Measurements from ENCODE around the gene CDC42BPA. TPM values are rescaled to one million over a fixed set of nuclear protein-coding genes. Genes with fewer than 3 reads are reported as not detected.

Gene CDC42BPA
- total RNA-seq, 4 donors from 2014 or later, result 47.0 to 58.6 (median 54.8) TPM

GRCh38 chr1:227261501-227261900 is 56.8 kb downstream of the CDC42BPA start:
- Histone ChIP-seq H3K4me1 (peaks cover 0 to 7% (median 0%) of the 10 kb centered on the region in 4 donors), H3K27ac (no peak overlapping the region), H3K9me3 (no peaks in the 10 kb centered on the region), H3K4me3 (no peak overlapping the region), H3K27me3 (no peaks in the 10 kb centered on the region), H3K36me3 (no peaks in the 10 kb centered on the region)
- TF ChIP-seq CTCF (IDR thresholded peaks at IDR 0.05) (no peak), POLR2A (IDR thresholded peaks at IDR 0.05) (no peak), EP300 (IDR thresholded peaks at IDR 0.05) (no peak)
- WGBS, 2 donors, result 94 to 98% methylated on average over 2 of the region's 2 CpGs
- no peak for DNase-seq (ENCODE audit: low spot score in 2 of 2)

- DNase-seq (ENCODE audit: low spot score in 2 of 2), result no peak
- no peaks in the 10 kb centered on the region for H3K9me3 ChIP-seq
- no peak overlapping the region for H3K27ac ChIP-seq
- H3K27me3 ChIP-seq, result no peaks in the 10 kb centered on the region
- no peak for TF ChIP-seq EP300 (IDR thresholded peaks at IDR 0.05)
- TF ChIP-seq POLR2A (IDR thresholded peaks at IDR 0.05), result no peak
- no peak for TF ChIP-seq CTCF (IDR thresholded peaks at IDR 0.05)
- 89 to 95% methylated on average over 2 of the region's 2 CpGs for WGBS, 2 donors
- peaks cover 0 to 7% (median 0%) of the 10 kb centered on the region in 4 donors for H3K4me1 ChIP-seq
- no peaks in the 10 kb centered on the region for H3K36me3 ChIP-seq
- no peak overlapping the region for H3K4me3 ChIP-seq
Observed at GRCh38 chr1:227260433-227260832, 57.9 kb downstream of the CDC42BPA start.

GRCh38 chr1:227257964-227258363 is 60.3 kb downstream of the CDC42BPA start:
- H3K4me1 ChIP-seq, result peaks cover 0 to 7% (median 0%) of the 10 kb centered on the region in 4 donors
- H3K4me3 ChIP-seq, result no peak overlapping the region
- H3K27me3 ChIP-seq, result no peaks in the 10 kb centered on the region
- no peak overlapping the region for H3K27ac ChIP-seq
- 77 to 81% methylated on average over 7 of the region's 7 CpGs for WGBS, 2 donors
- TF ChIP-seq POLR2A (IDR thresholded peaks at IDR 0.05) (no peak), EP300 (IDR thresholded peaks at IDR 0.05) (no peak), CTCF (IDR thresholded peaks at IDR 0.05) (no peak)
- DNase-seq (ENCODE audit: low spot score in 2 of 2), result no peak
- H3K9me3 ChIP-seq, result no peaks in the 10 kb centered on the region
- H3K36me3 ChIP-seq, result peaks cover 0 to 7% (median 0%) of the 10 kb centered on the region in 3 donors

GRCh38 chr1:227255086-227255732 is 63.1 kb downstream of the CDC42BPA start:
- WGBS, 2 donors, result 67% methylated on average over 5 of the region's 5 CpGs
- Histone ChIP-seq H3K4me3 (no peak overlapping the region), H3K36me3 (peaks cover 0 to 11% (median 0%) of the 10 kb centered on the region in 3 donors), H3K4me1 (peaks cover 0 to 7% (median 0%) of the 10 kb centered on the region in 4 donors), H3K9me3 (no peaks in the 10 kb centered on the region), H3K27ac (no peak overlapping the region), H3K27me3 (no peaks in the 10 kb centered on the region)
- DNase-seq (ENCODE audit: low spot score in 2 of 2), result no peak
- TF ChIP-seq EP300 (IDR thresholded peaks at IDR 0.05) (no peak), CTCF (IDR thresholded peaks at IDR 0.05) (no peak), POLR2A (IDR thresholded peaks at IDR 0.05) (no peak)

- no peaks in the 10 kb centered on the region for H3K4me1 ChIP-seq
- WGBS, 2 donors, result 93 to 95% methylated on average over 13 of the region's 13 CpGs
- no peak for TF ChIP-seq EP300 (IDR thresholded peaks at IDR 0.05)
- TF ChIP-seq POLR2A (IDR thresholded peaks at IDR 0.05), result no peak
- TF ChIP-seq CTCF (IDR thresholded peaks at IDR 0.05), result no peak
- no peak for DNase-seq (ENCODE audit: low spot score in 2 of 2)
- H3K4me3 ChIP-seq, result no peak overlapping the region
- H3K27ac ChIP-seq, result no peak overlapping the region
- peaks cover 0 to 11% (median 0%) of the 10 kb centered on the region in 3 donors for H3K36me3 ChIP-seq
- no peaks in the 10 kb centered on the region for H3K27me3 ChIP-seq
- H3K9me3 ChIP-seq, result no peaks in the 10 kb centered on the region
Observed at GRCh38 chr1:227253065-227253464, 65.2 kb downstream of the CDC42BPA start.
